Measurements from ENCODE around the gene ATP6V1E1. TPM values are rescaled to one million over a fixed set of nuclear protein-coding genes. Genes with fewer than 3 reads are reported as not detected.
A peak's percentile ranks its signal among the peaks of the same experiment; 100 is the strongest.
"Not testable (repeated sequence)": the region's sequence is repeated elsewhere in the genome, so short reads cannot be mapped to it uniquely, and the experiment has no call there.

The ATP6V1E1 gene
- total RNA-seq, 1 donor from 2014 or later = 174 TPM

DNA sequence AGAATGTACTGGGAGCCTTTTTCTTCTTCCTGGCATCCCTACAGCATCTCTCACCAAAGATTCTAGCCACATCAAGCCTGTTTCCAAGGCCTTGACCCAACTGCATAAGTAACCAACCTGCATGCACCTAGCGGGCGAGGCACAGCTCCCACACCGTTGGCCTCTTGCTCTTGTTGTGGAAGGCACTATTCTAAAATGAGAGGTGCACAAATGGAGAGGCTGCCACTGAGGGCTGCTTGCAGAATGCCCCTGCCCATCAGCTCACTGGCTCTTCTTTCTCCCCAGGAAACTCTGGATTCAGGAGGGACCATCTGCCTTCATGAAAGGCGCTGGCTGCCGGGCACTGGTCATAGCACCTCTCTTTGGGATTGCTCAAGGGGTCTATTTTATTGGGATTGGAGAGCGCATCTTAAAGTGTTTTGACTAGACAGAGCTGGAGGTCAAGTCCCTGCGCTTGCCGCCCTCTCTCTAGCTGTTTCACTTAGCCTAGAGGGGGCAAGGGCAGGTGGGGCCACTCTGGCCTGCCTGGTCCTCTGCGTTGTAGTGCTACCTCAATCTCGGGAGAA, 38.7 kb downstream of the ATP6V1E1 start:
- DNase-seq (ENCODE audit: low spot score) = no peak
- intact Hi-C loops (cut with DNase I) = no loop called here

DNA sequence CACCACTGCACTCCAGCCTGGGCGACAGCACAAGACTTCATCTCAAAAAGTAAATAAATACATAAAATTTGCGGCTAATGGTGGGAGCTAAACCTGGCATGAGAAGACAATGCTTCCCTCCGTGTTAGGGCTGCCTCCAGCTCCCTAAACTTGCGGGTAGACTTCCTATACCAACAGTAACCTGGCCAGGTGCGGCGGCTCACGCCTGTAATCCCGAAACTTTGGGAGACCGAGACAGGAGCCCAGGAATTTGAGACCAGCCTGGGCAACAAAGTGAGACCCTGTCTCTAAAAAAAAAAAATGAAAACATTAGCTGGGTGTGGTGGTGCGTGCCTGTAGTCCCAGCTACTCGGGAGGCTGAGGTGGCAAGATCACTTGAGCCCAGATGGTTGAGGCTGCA, 39.9 kb downstream of the ATP6V1E1 start:
- intact Hi-C loops (cut with DNase I) = no loop called here
- no peak for DNase-seq (ENCODE audit: low spot score)

DNA sequence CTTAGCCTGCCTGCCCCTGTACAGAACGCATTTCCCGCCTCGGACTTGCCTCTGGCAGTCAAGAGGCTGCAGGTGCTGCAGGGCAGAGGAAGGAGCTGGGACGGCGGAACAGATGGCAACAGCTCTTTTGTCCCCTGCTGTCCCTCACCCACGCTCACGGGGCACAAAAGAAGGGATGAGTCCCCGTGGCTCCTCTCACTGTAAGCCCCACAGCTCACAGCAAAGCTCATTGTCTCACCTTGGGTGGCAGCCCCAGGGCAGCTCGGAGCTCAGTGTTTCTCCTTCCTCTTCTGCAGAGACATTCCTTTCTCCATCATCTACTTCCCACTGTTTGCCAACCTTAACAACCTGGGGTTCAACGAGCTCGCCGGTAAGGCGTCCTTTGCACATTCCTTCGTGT, 40.9 kb downstream of the ATP6V1E1 start:
- intact Hi-C loops (cut with DNase I) = no loop called here
- no peak for DNase-seq (ENCODE audit: low spot score)

DNA sequence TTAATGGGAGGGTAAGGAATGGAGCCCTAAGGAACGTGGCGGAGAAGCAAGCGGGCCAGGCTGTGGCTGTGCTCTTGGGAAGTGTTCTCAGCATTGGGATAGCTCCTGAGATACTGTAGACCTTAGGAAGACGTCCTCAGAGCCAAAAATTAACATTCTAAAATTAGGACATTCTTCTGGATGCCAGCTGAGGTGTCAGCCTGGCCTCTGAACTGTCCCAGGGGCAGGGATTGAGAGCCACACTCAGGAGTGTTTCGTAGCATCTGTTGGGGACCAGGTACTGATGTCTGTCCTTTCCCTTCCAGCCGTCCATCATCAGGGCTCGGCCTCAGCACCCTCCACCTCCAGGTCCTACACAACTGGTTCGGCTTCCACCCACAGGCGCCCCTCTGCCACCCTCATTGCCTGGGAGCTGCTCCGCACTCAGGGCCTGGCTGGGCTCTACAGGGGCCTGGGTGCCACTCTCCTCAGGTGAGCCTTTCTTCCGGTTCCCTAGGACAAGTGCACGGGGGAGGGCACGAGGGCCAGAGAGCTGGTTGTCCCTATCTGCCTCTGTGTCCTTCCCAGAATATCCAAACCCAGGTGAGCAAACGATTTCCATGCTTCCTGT, 41.6 kb downstream of the ATP6V1E1 start:
- intact Hi-C loops (cut with DNase I) = no loop called here
- DNase-seq (ENCODE audit: low spot score) = no peak

DNA sequence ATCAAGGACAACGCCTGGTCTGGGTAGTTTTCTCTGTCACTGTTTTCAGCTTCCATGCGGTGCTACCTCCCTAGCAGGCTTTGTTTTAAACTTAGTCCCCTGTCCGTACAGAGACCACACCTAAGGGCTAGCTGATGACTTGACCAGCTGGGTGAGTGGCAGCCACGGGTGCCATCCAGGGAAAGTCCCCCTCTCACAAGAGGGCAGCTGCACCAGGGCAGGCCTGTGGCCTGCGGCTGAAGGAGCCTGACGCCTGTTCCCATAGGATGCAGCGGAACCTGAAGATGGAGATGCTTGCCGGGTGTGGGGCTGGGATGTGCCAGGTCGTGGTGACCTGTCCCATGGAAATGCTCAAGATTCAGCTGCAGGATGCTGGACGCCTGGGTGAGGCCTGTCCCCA, 45.4 kb downstream of the ATP6V1E1 start:
- no peak for DNase-seq (ENCODE audit: low spot score)
- intact Hi-C loops (cut with DNase I) = no loop called here

DNA sequence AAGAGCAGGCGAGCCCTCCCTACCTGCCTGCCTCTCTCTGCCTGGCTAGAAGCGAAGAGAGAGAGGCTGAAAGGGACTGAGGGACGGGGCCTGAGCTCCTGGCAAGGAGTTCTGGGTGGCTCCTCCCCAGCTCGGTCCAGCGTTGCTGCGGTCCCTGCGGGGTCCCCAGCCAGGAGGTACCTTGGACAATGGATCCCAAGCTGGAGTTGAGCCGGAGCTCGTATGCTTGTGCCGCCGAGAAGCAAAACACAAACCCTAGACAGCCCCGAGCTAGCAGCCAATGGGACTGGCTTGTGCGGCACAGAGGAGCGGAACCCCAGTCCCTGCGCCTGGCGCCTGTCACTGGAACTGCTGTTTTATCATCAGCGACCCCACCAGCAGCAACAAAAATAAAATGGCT, 46.9 kb downstream of the ATP6V1E1 start:
- no peak for DNase-seq (ENCODE audit: low spot score)
- intact Hi-C loops (cut with DNase I) = no loop called here

DNA sequence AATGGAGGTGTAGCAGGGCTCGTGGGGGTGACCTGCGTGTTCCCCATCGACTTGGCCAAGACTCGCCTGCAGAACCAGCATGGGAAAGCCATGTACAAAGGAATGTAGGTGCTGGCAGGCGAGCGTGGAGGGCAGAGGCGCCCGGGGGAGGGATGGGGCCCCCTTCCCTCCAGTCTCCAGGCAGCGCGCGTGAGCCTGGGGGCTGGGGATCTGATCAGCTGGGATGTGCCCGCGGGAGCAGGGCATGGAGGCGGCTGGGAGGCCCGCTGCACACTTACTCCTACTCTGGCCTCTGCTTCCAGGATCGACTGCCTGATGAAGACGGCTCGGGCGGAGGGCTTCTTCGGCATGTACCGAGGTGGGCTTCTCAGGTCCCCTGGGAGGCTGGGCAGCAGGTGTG, 47.5 kb downstream of the ATP6V1E1 start:
- intact Hi-C loops (cut with DNase I) = no loop called here

DNA sequence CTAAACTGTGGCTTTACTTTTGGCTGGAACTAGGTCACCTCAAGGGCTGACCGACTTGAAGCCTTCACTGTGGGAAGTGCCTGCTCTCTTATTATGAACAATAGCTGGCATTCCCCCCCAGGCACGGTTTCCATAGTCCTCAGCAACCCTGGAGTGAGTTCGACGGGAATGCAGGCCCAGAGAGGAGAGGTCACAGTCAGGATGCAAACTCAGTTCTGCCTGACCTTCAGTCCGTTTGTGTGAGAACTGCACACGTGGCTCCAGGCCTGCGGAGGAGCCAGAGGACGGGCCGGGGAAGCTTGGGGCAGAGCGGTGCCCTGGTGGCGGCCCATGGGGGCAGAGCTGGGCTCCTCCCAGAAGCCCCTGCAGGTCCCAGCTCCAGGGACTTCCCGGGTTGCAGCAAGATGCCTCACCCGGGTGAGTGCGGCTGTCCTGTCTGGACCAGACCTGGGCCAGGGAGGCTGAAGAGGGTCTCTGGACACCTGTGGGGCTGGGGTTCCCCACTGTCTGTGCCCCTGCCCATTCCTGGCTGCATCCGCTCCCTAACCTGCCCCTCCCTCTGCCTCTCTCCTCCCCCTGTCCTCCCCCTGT, 48.0 kb downstream of the ATP6V1E1 start:
- no peak for DNase-seq (ENCODE audit: low spot score)
- intact Hi-C loops (cut with DNase I) = no loop called here

More for the DNA sequence above, 47.5 kb downstream of the ATP6V1E1 start:
- DNase-seq (ENCODE audit: low spot score) = peak; percentile 31

DNA sequence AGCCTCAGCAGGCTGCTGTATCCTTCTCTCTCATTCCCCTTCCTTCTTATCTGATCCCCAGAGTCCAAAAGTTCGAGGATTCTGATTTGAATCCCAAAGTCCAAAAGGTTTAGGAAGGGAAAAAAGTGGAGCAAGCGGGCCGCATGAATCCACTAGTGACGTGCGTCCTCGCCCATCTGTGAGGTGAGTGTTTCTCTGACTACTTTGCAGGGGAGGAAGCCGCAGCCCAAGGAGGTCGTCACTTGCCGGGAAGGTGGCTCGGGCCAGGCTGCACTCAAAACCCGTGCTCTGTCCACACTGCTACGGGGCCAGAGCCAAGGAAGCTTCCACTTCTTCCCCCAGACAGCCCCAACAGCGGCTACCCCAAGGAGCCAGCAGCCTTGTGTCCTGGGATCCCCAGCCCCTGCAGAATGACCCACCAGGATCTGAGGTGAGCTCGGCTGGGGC, 49.0 kb downstream of the ATP6V1E1 start:
- intact Hi-C loops (cut with DNase I) = loop anchor here (10.0 kb wide), 1 partner anchor 145 kb away; no protein-coding TSS in a partner anchor
- no peak for DNase-seq (ENCODE audit: low spot score)

DNA sequence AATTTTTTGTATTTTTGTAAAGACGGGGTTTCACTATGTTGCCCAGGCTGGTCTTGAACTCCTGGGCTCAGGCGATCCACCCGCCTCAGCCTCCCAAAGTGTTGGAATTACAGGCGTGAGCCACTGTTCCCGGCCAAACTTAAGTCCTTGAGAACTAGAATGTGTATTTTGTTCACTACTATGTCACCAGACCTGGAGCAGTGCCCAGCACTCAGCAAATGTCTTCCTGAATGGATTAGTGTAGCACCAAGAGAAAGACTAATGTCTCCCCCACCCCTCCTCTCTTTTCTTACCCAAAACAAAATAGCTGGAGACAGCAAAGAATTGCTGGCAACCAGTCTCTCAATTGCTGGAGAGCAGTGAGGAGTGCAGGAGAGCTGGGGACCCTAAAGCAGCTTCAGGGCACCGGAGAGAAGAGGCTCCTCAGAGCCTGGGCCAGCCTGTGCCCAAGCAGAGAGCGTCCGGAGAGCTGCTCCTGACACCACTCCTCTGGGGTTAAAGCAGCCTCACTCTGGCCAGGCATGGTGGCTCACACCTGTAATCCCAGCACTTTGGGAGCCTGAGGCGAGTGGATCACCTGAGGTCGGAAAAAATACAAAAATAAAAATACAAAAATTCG, 50.3 kb downstream of the ATP6V1E1 start:
- no peak for DNase-seq (ENCODE audit: low spot score)
- intact Hi-C loops (cut with DNase I) = loop anchor here (10.0 kb wide), 1 partner anchor 147 kb away; no protein-coding TSS in a partner anchor

DNA sequence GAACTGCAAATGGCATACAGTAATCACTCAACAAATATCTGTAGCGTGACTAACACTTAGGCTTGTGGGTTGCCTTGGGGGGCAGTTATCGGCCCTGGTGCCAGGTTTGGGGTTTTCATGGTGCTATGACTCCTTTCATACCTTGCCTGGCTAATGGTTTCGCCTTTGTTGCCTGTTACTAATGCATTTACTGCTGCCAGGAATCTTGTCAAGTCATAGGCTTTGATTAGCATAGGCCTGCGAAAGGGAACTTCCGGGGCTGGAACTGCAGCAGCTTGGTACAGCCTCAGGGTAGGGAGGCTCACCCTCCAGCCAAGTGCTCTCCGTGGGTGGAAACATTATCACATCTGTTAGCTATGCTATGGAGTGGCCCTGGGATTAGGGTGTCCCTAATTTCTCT, 52.1 kb downstream of the ATP6V1E1 start:
- intact Hi-C loops (cut with DNase I) = loop anchor here (10.0 kb wide), 1 partner anchor 148 kb away; no protein-coding TSS in a partner anchor
- DNase-seq (ENCODE audit: low spot score) = no peak

DNA sequence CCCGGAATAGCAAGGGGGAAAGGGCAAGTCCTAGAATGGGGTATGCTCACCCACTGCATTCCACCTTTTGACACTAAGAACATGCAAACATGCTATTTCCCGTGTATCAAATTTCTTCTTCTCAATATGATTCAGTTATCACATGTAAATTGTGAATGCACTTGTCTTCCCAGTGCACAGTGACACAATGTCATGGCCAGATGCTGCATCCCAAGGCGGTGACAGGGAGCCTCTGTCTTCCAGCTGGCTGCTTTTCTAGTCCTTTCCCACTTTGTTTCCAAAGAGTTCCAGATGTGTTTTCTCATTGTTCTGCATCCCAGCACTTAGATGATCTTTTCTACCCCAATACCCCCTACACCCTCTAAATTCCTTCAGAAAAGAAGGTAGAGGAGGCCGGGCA, 52.9 kb downstream of the ATP6V1E1 start:
- intact Hi-C loops (cut with DNase I) = loop anchor here (10.0 kb wide), 1 partner anchor 149 kb away; no protein-coding TSS in a partner anchor
- no peak for DNase-seq (ENCODE audit: low spot score)

DNA sequence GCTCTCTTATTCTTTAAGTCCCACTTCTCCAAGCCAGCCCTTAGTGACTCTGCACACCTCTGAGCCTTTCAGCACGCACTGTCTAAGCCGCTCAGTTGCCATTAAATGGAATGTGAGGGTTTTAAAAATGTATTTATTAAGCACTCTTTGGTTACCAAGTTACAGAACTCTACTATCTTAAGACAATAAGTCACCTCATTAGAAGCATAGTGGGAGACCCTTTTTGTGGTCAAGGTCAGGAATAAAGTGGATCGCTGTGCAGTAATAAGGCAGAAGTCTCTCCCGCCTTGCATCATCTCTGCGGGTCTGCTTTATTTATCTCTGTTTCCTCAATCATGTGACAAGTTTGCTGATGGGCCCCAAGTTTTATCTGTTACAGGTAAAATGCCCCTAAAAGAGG, 53.4 kb downstream of the ATP6V1E1 start:
- intact Hi-C loops (cut with DNase I) = loop anchor here (10.0 kb wide), 1 partner anchor 150 kb away; no protein-coding TSS in a partner anchor
- no peak for DNase-seq (ENCODE audit: low spot score)

DNA sequence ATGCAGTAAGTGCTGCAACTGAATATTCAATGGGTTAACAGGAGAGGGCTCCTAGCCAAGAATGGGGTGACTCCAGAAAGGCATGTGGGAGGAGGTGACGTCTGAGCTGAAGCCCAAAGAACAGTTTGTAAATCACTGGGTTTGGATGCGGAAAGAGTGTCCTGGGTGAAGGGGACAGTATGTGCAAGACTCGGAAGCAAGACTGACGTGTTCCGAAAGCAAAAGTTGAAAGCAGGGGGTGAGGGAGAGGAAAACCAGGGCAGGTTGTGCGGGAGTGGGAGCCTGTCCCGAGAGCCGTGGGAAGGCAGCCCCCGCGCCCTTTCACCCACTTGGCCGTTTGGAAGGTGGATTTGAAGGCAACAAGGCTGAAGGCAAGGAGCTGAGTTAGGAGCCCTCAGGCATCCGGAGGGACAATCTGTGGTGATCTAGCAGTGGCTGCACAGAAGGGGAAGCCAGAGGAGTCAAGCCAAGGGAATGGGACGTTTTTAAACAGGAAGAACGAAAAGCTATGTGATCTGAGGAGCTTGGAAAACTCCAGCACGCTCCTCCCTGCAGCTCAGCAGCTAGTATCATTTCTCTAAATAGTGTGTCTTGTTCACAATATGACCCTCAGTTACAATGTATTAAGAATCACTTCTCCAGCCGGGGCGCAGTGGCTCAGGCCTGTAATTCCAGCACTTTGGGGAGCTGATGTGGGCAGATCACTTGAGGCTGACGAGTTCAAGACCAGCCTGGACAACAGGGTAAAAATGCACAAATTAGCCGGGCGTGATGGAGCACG, 57.5 kb downstream of the ATP6V1E1 start:
- intact Hi-C loops (cut with DNase I) = loop anchor here (10.0 kb wide), 1 partner anchor 154 kb away; no protein-coding TSS in a partner anchor
- no peak for DNase-seq (ENCODE audit: low spot score)

DNA sequence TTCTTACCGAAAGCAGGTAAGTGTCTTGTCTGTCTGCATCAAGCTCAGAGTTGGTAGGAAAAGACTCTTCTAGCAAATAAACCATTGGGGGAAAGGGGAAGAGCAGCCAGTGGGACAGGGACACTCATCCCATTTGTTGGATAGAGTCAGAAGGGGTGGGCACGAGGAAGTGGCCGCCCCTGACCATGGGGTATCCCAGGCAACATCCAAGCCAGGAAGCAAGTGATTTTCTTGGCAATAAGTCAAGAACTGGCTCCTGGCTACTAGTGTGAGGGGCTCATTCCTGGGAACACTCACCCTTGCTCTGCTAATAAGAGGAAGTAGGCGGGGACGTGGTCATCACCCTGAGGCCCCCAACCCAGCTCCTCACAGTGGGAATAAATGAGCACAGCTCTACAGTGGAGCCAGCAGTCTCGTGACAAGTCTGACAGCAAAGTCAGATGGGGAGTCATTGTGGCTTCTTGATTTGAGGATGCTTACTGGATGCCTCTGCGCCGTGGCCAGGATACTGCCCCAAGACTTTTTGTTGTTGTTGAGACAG, 58.5 kb downstream of the ATP6V1E1 start:
- intact Hi-C loops (cut with DNase I) = loop anchor here (10.0 kb wide), 1 partner anchor 155 kb away; no protein-coding TSS in a partner anchor
- no peak for DNase-seq (ENCODE audit: low spot score)

DNA sequence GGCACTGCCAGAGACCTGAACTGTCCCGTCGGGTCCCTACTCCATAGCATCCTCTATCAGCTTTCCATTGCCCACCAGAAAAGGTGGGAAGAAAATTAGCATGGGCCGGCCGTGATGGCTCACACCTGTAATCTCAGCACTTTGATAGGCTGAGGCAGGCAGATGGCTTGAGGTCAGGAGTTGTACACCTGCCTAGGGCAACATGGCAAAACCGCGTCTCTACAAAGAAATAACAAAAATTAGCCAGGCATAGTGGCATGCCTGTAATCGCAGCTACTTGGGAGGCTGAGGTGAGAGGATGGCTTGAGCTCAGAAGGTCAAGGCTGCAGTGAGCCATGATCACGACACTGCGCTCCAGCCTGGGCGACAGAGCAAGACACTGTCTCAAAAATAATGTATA, 61.8 kb downstream of the ATP6V1E1 start:
- DNase-seq (ENCODE audit: low spot score) = no peak
- intact Hi-C loops (cut with DNase I) = no loop called here

DNA sequence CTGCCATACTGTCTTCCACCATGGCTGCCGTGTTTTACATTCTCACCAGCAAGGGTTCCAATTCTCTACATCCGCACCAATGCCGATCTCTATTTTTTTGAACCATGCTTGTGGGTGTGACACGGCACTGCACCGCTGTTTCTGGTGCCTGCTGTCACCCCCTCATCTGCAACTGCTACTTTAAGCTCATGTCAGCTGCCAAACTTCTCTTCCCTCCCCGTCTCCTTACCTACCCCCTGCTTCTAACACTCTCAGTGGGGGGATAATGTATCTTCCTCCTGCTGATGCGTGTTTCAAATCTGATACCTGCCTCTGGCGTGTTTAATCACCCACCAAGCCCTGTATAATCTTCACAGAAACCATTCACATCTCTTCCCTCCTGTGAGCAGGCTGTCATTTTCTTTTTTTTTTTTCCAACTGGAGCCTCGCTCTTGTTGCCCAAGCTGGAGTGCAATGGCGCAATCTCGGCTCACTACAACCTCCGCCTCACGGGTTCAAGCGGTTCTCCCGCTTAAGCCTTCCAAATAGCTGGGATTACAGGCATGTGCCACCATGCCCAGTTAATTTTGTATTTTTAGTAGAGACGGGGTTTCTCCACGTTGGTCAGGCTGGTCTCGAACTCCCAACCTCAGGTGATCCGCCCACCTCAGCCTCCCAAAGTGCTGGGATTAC, 62.4 kb downstream of the ATP6V1E1 start:
- intact Hi-C loops (cut with DNase I) = not testable (repeated sequence)

DNA sequence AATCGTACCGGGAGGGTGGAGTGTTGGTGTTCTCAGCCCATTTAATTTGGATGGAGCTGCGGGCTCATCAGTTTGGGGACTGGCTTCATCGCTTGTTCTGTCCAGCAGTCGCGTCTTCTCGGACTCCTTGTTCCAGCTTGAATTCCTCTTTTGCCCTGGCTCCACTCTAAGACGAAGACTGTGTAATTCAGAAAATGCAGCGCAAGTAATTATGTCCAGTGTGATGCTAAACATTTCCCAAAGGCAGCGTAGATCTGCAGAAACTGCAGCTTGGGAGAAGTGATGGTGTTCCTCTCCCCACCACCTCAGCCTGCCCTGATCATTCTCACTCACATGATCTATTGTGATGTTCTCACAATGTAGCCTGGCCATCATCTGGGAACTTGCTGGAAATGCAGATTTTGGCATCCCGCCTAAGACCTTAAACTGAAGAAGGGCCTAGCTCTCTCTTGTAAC, 64.6 kb downstream of the ATP6V1E1 start:
- no peak for DNase-seq (ENCODE audit: low spot score)
- intact Hi-C loops (cut with DNase I) = loop anchor here (2.0 kb wide), 1 partner anchor 75 kb away; the partner anchor contains the start of gene BCL2L13

More for the DNA sequence above, 62.4 kb downstream of the ATP6V1E1 start:
- DNase-seq (ENCODE audit: low spot score) = not testable (repeated sequence)
